IMR-90 (cell line): ENCODE data around the gene CREG2. TPM values are rescaled to one million over a fixed set of nuclear protein-coding genes. Genes with fewer than 3 reads are reported as not detected.

ENCODE experiments used
- ATAC-seq: fragments of 200-7000 bp; cut with Tn5 transposase; 2 replicates; pipeline ENCODE4 v1.9.1; 2020; ENCODE audit warnings: low read depth, mild to moderate bottlenecking, moderate library complexity
- BruUV-seq: library from RNA; stranded (reverse); fragments of 400-500 nt; replicated peaks from 2 replicates; lab custom pipeline; 2021; lab: Mats Ljungman, UMichigan
- CTCF ChIA-PET: fragments of 300-600 bp; formaldehyde crosslinking; extraction: SDS; loops from one replicate; lab custom pipeline; 2021; ENCODE audit warnings: antibody characterized with exemption; lab: Yijun Ruan, JAX
- POLR2A ChIA-PET: fragments of 300-600 bp; sonication (Branson Sonifier 250); formaldehyde crosslinking; loops from one replicate; lab custom pipeline; 2022; ENCODE audit warnings: antibody characterized with exemption; ENCODE audit not compliant: unreplicated experiment; lab: Charles Lee
- DNase-seq: peaks from one replicate; pipeline ENCODE4 v3.0.0; 2013
- H2AFZ ChIP-seq: replicated peaks from 2 replicates; pipeline ENCODE3; 2013; ENCODE audit warnings: low read length, mild to moderate bottlenecking; ENCODE audit not compliant: poor library complexity
- H2AK5ac ChIP-seq: 2 replicates; pipeline ENCODE4 v1.6.1; 2013; ENCODE audit warnings: low read depth, low read length, inconsistent platforms
- H2AK9ac ChIP-seq: replicated peaks from 2 replicates; pipeline ENCODE3; 2013; ENCODE audit warnings: mild to moderate bottlenecking, low read depth, low read length, moderate library complexity; ENCODE audit not compliant: poor library complexity
- H2BK120ac ChIP-seq: 2 replicates; pipeline ENCODE4 v1.6.1; 2013; ENCODE audit warnings: low read depth, low read length, inconsistent platforms
- H2BK15ac ChIP-seq: 3 replicates; pipeline ENCODE4 v1.6.1; 2013; ENCODE audit warnings: low read depth, low read length, inconsistent platforms
- H2BK20ac ChIP-seq: 2 replicates; pipeline ENCODE4 v1.6.1; 2013; ENCODE audit warnings: low read depth, mild to moderate bottlenecking, inconsistent platforms, low read length, moderate library complexity
- H2BK5ac ChIP-seq: 2 replicates; pipeline ENCODE4 v1.6.1; 2013; ENCODE audit warnings: mild to moderate bottlenecking, low read depth, low read length, inconsistent platforms; ENCODE audit not compliant: poor library complexity, severe bottlenecking
- H3K14ac ChIP-seq: replicated peaks from 2 replicates; pipeline ENCODE4 v1.6.1; 2013; ENCODE audit warnings: low read depth, low read length, inconsistent platforms
- H3K18ac ChIP-seq: 2 replicates; pipeline ENCODE4 v1.6.1; 2013; ENCODE audit warnings: low read depth, low read length, control low read depth
- H3K23ac ChIP-seq: 2 replicates; pipeline ENCODE4 v1.6.1; 2013; ENCODE audit warnings: low read depth, low read length, inconsistent platforms
- H3K27ac ChIP-seq: 2 replicates; pipeline ENCODE4 v1.5.1; 2013; ENCODE audit warnings: mild to moderate bottlenecking, control low read depth, low read length; ENCODE audit not compliant: insufficient read depth
- H3K27me3 ChIP-seq: 2 replicates; pipeline ENCODE4 v1.6.1; 2013; ENCODE audit warnings: low read length; ENCODE audit not compliant: control insufficient read depth, insufficient read depth
- H3K36me3 ChIP-seq: 2 replicates; pipeline ENCODE4 v1.6.1; 2013; ENCODE audit warnings: low read length, mixed read lengths; ENCODE audit not compliant: control insufficient read depth, insufficient read depth
- H3K4ac ChIP-seq: 2 replicates; pipeline ENCODE4 v1.6.1; 2013; ENCODE audit warnings: low read depth, low read length, inconsistent platforms
- H3K4me1 ChIP-seq: 2 replicates; pipeline ENCODE4 v1.6.1; 2013; ENCODE audit warnings: low read length, mixed read lengths; ENCODE audit not compliant: control insufficient read depth, insufficient read depth
- H3K4me2 ChIP-seq: 2 replicates; pipeline ENCODE4 v1.6.1; 2013; ENCODE audit warnings: low read depth, mild to moderate bottlenecking, control low read depth, low read length, moderate library complexity
- H3K4me3 ChIP-seq: 2 replicates; pipeline ENCODE4 v1.5.1; 2013; ENCODE audit warnings: low read depth, mild to moderate bottlenecking, control low read depth, low read length, moderate library complexity; ENCODE audit not compliant: insufficient read depth
- H3K56ac ChIP-seq: 2 replicates; pipeline ENCODE4 v1.6.1; 2013; ENCODE audit warnings: low read length, inconsistent platforms; ENCODE audit not compliant: insufficient read depth; ENCODE audit errors: extremely low read depth
- H3K79me1 ChIP-seq, 2 experiments: 2 replicates each; pipeline ENCODE4 v1.6.1; 2013; ENCODE audit warnings: low read length in 2 of 2, inconsistent platforms in 1 of 2, low read depth in 1 of 2
- H3K9ac ChIP-seq: 2 replicates; pipeline ENCODE4 v1.6.1; 2013; ENCODE audit warnings: low read depth, low read length, control low read depth
- H3K9me1 ChIP-seq: 2 replicates; pipeline ENCODE4 v1.6.1; 2013; ENCODE audit warnings: low read length, inconsistent platforms; ENCODE audit not compliant: insufficient read depth
- H3K9me3 ChIP-seq: 2 replicates; pipeline ENCODE4 v1.6.1; 2013; ENCODE audit warnings: low read length; ENCODE audit not compliant: control insufficient read depth, insufficient read depth
- H4K20me1 ChIP-seq: 2 replicates; pipeline ENCODE4 v1.6.1; 2013; ENCODE audit warnings: low read length, inconsistent platforms; ENCODE audit not compliant: insufficient read depth
- H4K5ac ChIP-seq: 2 replicates; pipeline ENCODE4 v1.6.1; 2013; ENCODE audit warnings: mild to moderate bottlenecking, low read depth, low read length, control low read depth
- H4K8ac ChIP-seq, 2 experiments: 2 replicates each; pipeline ENCODE4 v1.6.1; 2013; ENCODE audit warnings: low read depth in 2 of 2, low read length in 2 of 2, control low read depth in 1 of 2, inconsistent platforms in 1 of 2
- H4K91ac ChIP-seq: 2 replicates; pipeline ENCODE4 v1.6.1; 2013; ENCODE audit warnings: low read depth, low read length, inconsistent platforms; ENCODE audit not compliant: insufficient read depth
- BHLHE40 ChIP-seq: fragments of 150-350 bp; IDR thresholded peaks from 2 replicates; pipeline ENCODE4 v1.6.1; 2016; ENCODE audit warnings: mild to moderate bottlenecking, low read depth, low read length
- CEBPB ChIP-seq: IDR thresholded peaks from 2 replicates; pipeline ENCODE4 v1.6.1; 2012; ENCODE audit warnings: low read depth, low read length, improper control_type of control experiment
- CHD1 ChIP-seq: IDR thresholded peaks from 2 replicates; pipeline ENCODE4 v1.6.1; 2012; ENCODE audit warnings: low read depth, low read length, improper control_type of control experiment
- FOS ChIP-seq: fragments of 150-350 bp; IDR thresholded peaks from 2 replicates; pipeline ENCODE4 v1.6.1; 2016; ENCODE audit warnings: low read depth, low read length
- MAFK ChIP-seq: IDR thresholded peaks from 2 replicates; pipeline ENCODE4 v1.6.1; 2012; ENCODE audit warnings: low read depth, low read length, improper control_type of control experiment
- MAZ ChIP-seq: IDR thresholded peaks from 2 replicates; pipeline ENCODE4 v1.6.1; 2012; ENCODE audit warnings: low read depth, mild to moderate bottlenecking, low read length, improper control_type of control experiment, moderate library complexity, borderline replicate concordance
- MXI1 ChIP-seq: IDR thresholded peaks from 2 replicates; pipeline ENCODE4 v1.6.1; 2012; ENCODE audit warnings: low read depth, mild to moderate bottlenecking, low read length, moderate library complexity, borderline replicate concordance
- NFE2L2 ChIP-seq: fragments of 150-350 bp; IDR thresholded peaks from 2 replicates; pipeline ENCODE4 v1.6.1; 2016; ENCODE audit warnings: low read depth, mild to moderate bottlenecking, low read length
- POLR2A ChIP-seq: IDR thresholded peaks from 2 replicates; pipeline ENCODE4 v1.6.1; 2012; ENCODE audit warnings: mild to moderate bottlenecking, low read depth, low read length
- RAD21 ChIP-seq: IDR thresholded peaks from 2 replicates; pipeline ENCODE4 v1.6.1; 2012; ENCODE audit warnings: low read length, improper control_type of control experiment
- RCOR1 ChIP-seq: IDR thresholded peaks from 2 replicates; pipeline ENCODE4 v1.6.1; 2012; ENCODE audit warnings: mild to moderate bottlenecking, low read length, improper control_type of control experiment; ENCODE audit not compliant: insufficient replicate concordance
- RFX5 ChIP-seq: IDR thresholded peaks from 2 replicates; pipeline ENCODE4 v1.8.0; 2012; ENCODE audit warnings: low read depth, mild to moderate bottlenecking, low read length, moderate library complexity
- SMC3 ChIP-seq: fragments of 150-350 bp; IDR thresholded peaks from 2 replicates; pipeline ENCODE4 v1.6.1; 2016; ENCODE audit warnings: low read depth, mild to moderate bottlenecking, antibody characterized with exemption, low read length, moderate library complexity
- WGBS, 2 experiments: methylation state at CpG; one replicate each; pipeline versions ENCODE4 v1.1.5 to v1.1.7; 2013; ENCODE audit warnings: missing lambda C conversion rate in 2 of 2; ENCODE audit not compliant: insufficient read length in 1 of 2; ENCODE audit errors: extremely low coverage in 2 of 2; 5-methylcytosine and 5-hydroxymethylcytosine counted together
- dilution Hi-C: fragments of 300-500 bp; cut with HindIII; formaldehyde crosslinking; loops from one replicate; pipeline ENCODE4 v1.14.3; 2018; ENCODE audit warnings: low sequenced_read_pairs; ENCODE audit not compliant: unreplicated experiment
- in situ Hi-C: fragments of 300-500 bp; cut with MboI; formaldehyde crosslinking; loops from 3 replicates; pipeline ENCODE4 v1.14.3; 2019; ENCODE audit warnings: low sequenced_read_pairs, inconsistent platforms, mixed read lengths
- intact Hi-C: fragments of 100-400 bp; cut with micrococcal nuclease; formaldehyde crosslinking; loops from 2 replicates; pipeline ENCODE4 v1.10.0; 2022
- polyA plus RNA-seq, 3 experiments: library from polyadenylated mRNA; depleted of rRNA; stranded (reverse); fragments of >200 nt; gene quantifications; 2 replicates each; pipeline ENCODE4 v1.2.3, GENCODE V29; 2012; ENCODE audit warnings: low replicate concordance in 1 of 3
- total RNA-seq: library from RNA; depleted of rRNA; stranded (reverse); fragments of >200 nt; gene quantifications from 2 replicates; pipeline ENCODE4 v1.2.3, GENCODE V29; 2012
- TF ChIP-seq, protein P1 (sequence below): fragments of 150-350 bp; IDR thresholded peaks from 2 replicates; pipeline ENCODE4 v1.6.1; 2017; ENCODE audit warnings: mild to moderate bottlenecking, antibody characterized with exemption, low read length, low read depth
- TF ChIP-seq, protein P2 (sequence below): conservative IDR thresholded peaks from 2 replicates; pipeline ENCODE4 v1.5.1; 2012; ENCODE audit warnings: mild to moderate bottlenecking, low read depth, low read length, improper control_type of control experiment
- TF ChIP-seq, protein P3 (sequence below): fragments of 150-350 bp; IDR thresholded peaks from 2 replicates; pipeline ENCODE4 v1.6.1; 2016; ENCODE audit warnings: low read depth, mild to moderate bottlenecking, low read length, moderate library complexity, borderline replicate concordance

The CREG2 gene
- total and polyA plus RNA-seq, 2 of the 4 experiments (the other 2 are of a cell fraction) = 0.17 TPM; not detected in 1

DNA sequence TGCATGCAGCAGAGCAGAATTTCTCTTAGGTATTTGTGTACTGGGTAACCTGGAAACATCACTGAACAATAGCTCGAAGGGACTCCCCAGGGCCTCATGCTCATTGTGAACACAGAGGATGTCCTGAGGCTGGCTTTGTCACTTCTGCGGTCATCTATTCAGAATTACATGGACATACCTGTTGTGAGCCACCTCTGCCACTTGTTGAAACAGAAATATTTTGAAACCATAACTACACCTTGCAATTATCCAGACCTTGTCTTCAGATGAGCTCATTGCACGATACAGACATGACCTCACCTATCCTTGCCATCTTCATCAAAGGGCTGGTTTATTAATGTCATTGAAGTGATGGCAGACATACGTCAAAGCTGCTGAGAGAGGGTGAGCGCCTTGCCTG, 23.4 kb upstream of the CREG2 start:
- Histone ChIP-seq H2BK20ac (no peak overlapping the region), H3K27me3 (no peaks in the 10 kb centered on the region), H2BK120ac (no peak overlapping the region), H3K56ac (no peak overlapping the region), H2AK9ac (no peak overlapping the region), H3K14ac (no peak overlapping the region), H4K8ac (no peak overlapping the region), H3K23ac (no peak overlapping the region), H3K27ac (no peak overlapping the region), H3K4me1 (peaks cover 4% of the 10 kb centered on the region), H3K79me1 (no peaks in the 10 kb centered on the region), H3K4me2 (no peak overlapping the region), H3K9ac (no peak overlapping the region), H3K4ac (no peak overlapping the region), H3K18ac (no peak overlapping the region), H4K20me1 (no peaks in the 10 kb centered on the region), H2AK5ac (no peak overlapping the region), H2BK15ac (no peak overlapping the region), H3K4me3 (no peak overlapping the region), H4K91ac (no peak overlapping the region), H2AFZ (no peak overlapping the region), H2BK5ac (no peak overlapping the region), H3K36me3 (no peaks in the 10 kb centered on the region), H3K9me3 (no peaks in the 10 kb centered on the region), H4K5ac (no peak overlapping the region), H3K9me1 (peaks cover 7% of the 10 kb centered on the region)
- BruUV-seq = no TSS peak
- TF ChIP-seq, protein P1, sequence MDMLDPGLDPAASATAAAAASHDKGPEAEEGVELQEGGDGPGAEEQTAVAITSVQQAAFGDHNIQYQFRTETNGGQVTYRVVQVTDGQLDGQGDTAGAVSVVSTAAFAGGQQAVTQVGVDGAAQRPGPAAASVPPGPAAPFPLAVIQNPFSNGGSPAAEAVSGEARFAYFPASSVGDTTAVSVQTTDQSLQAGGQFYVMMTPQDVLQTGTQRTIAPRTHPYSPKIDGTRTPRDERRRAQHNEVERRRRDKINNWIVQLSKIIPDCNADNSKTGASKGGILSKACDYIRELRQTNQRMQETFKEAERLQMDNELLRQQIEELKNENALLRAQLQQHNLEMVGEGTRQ = no peak
- TF ChIP-seq BHLHE40 (no peak), RCOR1 (no peak), RFX5 (no peak), SMC3 (no peak), CEBPB (no peak), NFE2L2 (no peak), MAFK (no peak), POLR2A (no peak), CHD1 (no peak), MXI1 (no peak), MAZ (no peak), RAD21 (no peak), FOS (no peak)
- TF ChIP-seq, protein P2, sequence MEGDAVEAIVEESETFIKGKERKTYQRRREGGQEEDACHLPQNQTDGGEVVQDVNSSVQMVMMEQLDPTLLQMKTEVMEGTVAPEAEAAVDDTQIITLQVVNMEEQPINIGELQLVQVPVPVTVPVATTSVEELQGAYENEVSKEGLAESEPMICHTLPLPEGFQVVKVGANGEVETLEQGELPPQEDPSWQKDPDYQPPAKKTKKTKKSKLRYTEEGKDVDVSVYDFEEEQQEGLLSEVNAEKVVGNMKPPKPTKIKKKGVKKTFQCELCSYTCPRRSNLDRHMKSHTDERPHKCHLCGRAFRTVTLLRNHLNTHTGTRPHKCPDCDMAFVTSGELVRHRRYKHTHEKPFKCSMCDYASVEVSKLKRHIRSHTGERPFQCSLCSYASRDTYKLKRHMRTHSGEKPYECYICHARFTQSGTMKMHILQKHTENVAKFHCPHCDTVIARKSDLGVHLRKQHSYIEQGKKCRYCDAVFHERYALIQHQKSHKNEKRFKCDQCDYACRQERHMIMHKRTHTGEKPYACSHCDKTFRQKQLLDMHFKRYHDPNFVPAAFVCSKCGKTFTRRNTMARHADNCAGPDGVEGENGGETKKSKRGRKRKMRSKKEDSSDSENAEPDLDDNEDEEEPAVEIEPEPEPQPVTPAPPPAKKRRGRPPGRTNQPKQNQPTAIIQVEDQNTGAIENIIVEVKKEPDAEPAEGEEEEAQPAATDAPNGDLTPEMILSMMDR = no peak
- TF ChIP-seq, protein P3, sequence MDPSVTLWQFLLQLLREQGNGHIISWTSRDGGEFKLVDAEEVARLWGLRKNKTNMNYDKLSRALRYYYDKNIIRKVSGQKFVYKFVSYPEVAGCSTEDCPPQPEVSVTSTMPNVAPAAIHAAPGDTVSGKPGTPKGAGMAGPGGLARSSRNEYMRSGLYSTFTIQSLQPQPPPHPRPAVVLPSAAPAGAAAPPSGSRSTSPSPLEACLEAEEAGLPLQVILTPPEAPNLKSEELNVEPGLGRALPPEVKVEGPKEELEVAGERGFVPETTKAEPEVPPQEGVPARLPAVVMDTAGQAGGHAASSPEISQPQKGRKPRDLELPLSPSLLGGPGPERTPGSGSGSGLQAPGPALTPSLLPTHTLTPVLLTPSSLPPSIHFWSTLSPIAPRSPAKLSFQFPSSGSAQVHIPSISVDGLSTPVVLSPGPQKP = no peak
- ChIA-PET POLR2A (no interaction called here), CTCF (no interaction called here)
- in situ Hi-C loops = no loop called here
- dilution Hi-C loops = no loop called here
- ATAC-seq (no peak), DNase-seq (no peak)
- WGBS, 2 experiments = no CpG with 5 or more reads among the region's 5 CpGs
- intact Hi-C loops = no loop called here
